NOMO-1 (cell line): Measurements from ENCODE around the gene RAB25.
"Not testable (repeated sequence)": the region's sequence is repeated elsewhere in the genome, so short reads cannot be mapped to it uniquely, and the experiment has no call there.

Experiments used
- DNase-seq, 2 experiments: peaks; one replicate each; lab custom pipeline; 2025; ENCODE audit not compliant: unreplicated experiment in 2 of 2; lab: John Stamatoyannopoulos, UW

The RAB25 gene

DNA sequence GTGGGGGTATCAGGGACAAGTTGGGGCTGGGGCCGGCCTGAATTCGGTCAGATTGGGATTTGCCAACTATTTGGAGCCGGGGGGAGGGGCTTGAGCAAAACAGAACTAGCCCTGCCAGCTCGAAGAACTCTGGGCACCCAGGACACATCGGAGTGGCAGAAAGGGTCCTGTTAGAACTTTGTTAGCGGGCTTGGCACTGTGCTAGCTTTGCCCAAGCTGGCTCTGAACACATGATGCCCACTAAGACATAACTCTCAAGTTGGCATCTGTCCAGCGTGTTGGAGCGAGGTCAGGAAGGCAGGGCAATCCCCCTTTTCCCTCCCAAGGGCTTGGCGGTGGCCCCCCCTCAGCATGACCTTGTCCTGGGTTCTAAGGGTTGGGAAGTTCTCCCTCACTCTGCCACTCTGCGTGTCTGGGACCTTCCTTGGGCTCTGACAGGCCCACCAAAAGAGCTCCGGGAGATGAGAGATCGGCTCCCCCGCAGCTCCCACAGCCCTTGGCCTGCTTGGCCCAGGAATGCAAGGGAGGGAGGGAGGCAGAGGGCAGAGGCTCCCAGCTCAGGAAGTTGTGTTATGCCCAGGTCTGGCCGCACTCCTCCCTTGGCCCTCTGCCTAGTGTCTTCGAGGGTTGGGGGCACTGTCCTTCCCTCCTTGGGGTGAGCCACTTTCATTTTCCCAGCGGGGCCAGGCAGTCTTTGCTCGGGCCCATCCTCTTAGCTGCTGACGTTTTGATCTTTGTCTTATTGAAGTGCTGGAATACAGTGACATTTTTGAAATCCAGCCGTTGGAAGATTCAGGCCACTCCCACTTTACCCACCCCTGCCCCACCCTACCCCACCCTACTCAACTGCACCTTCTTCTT lies 54.8 kb downstream of the RAB25 start:
- peak in 1 of 2 experiments; percentile 26 for DNase-seq

DNA sequence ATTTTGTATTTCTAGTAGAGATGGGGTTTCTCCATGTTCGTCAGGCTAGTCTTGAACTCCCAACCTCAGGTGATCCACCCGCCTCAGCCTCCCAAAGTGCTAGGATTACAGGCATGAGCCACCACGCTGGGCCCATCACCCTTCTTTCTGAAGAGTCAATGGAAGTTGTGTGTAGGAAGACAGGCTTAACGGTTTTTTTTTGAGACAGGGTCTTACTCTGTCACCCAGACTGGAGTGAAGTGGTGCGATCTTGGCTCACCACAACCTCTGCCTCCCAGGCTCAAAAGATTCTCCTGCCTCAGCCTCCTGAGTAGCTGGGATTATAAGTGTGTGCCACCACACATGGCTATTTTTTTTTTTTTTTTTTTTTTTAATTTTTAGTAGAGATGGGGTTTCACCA lies 55.8 kb downstream of the RAB25 start:
- DNase-seq, result not testable (repeated sequence)

DNA sequence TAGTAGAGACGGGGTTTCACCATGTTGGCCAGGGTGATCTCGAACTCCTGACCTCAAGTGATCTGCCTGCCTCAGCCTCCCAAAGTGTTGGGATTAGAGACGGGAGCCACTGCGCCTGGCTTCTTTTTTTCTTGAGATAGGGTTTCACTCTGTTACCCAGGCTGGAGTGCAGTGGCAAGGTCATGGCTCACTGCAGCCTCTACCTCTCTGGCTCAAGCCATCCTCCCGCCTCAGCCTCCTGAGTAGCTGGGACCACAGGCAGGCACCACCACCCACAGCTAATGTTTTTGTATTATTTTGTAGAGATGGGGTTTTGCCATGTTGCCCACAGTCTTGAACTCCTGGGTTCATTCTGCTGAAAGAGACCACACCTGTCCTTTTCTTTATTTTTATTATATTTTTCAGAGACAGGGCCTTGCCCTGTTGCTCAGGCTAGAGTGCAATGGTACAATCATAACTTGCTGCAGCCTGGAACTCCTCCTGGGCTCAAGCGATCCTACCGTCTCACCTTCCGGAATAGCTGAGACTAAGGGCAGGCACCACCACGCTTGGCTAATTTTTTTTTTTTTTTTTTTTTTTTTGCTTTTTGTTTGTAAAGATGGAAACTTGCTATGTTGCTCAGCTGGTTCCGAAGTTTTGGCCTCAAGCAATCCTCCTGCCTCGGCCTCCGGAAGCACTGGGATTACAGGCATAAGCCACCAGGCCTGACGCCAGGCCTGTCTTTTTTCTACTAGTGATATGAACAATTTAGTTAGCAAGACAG lies 56.6 kb downstream of the RAB25 start:
- DNase-seq, result no peak

DNA sequence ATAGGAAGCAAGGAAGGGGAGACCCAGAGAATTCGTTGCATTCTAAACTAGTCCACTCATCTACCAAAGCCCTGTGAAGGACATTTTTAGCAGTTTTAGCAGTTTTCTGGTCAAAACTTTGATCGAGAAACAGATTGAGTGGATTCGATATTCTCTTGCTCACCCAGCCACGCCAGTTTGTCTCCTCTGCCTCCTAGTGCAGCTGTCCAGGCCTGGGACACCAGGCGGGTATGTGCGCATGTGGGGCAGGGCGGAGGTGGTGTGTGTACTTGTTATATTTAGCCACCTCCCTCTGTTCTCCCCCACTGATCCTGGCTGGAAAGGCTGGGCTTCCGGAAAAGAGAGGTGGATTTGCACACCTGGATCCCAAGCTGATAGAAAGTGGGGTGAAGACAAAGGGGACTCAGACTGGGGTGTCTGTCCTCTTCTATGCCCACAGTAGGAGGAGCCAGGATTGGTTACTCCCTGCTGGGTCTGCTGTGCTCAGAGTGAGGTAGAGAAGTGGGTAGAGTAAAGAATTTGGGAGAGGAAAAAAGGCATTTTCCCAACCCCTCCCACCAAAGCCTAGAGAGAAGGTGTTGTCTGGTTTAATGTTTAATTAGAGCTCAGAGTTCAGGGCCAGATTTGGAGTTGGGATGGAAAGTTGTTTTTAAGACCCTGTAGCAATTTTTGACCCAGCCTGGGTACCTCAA lies 57.4 kb downstream of the RAB25 start:
- DNase-seq, result no peak

DNA sequence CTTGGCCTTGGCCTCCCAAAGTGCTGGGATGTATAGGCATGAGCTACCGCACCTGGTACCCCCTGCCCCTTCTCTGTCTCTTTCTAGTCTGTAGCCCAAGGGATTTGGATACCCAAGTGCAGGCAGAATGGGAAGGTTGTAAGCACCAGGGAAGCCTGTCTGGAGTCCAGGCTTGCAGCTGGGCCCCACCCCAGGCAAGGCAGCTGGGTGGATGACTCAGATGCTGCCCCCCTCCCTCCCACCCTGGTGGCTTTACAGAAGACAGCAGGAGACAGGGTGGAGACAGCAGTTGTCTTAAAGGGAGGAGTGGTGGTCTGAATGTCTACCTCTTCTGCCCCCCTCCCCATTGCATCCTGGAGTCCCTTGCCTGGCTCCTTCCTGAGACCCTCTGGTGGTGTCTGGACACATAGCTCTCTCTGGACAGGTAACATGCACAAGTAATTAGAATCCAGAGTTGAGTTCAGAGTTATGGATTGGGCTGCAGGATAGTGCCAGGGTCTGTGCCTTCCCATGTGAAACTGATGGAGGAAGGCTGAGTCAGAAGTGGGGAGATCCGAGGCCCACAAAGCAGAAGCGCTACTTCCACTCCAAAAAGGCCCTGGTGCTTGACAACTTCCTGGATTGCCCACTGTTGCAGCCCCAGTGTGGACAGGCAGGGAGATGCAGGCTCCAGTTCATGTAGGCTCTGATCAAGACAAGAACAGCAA lies 58.7 kb downstream of the RAB25 start:
- peak; percentile 93 to 95 for DNase-seq
